HCT116 (cell line): Measurements from ENCODE around the gene BTNL9. TPM values are rescaled to one million over a fixed set of nuclear protein-coding genes. Genes with fewer than 3 reads are reported as not detected.
"Not testable (repeated sequence)": the region's sequence is repeated elsewhere in the genome, so short reads cannot be mapped to it uniquely, and the experiment has no call there.

Source experiments
- ATAC-seq: fragments of 200-7000 bp; cut with Tn5 transposase; 2 replicates; pipeline ENCODE4 v1.9.1; 2020; ENCODE audit warnings: mild to moderate bottlenecking, moderate library complexity
- BruUV-seq: library from RNA; stranded (reverse); fragments of 400-500 nt; replicated peaks from 2 replicates; lab custom pipeline; 2021; lab: Mats Ljungman, UMichigan
- CTCF ChIA-PET: fragments of 300-600 bp; sonication (Branson Sonifier 250); formaldehyde crosslinking; loops from one replicate; lab custom pipeline; 2021; ENCODE audit warnings: antibody characterized with exemption; lab: Charles Lee
- POLR2A ChIA-PET: fragments of 300-600, 350-600 bp; sonication (Branson Sonifier 250); formaldehyde crosslinking; loops from one replicate; lab custom pipeline; 2021; ENCODE audit warnings: antibody characterized with exemption; lab: Charles Lee
- RAD21 ChIA-PET, 2 experiments: fragments of 300-600 bp; sonication (Branson Sonifier 250); formaldehyde crosslinking; loops; one replicate each; lab custom pipeline; 2023; ENCODE audit warnings: low total read pairs in 2 of 2; ENCODE audit not compliant: uncharacterized antibody in 2 of 2, unreplicated experiment in 2 of 2, low non-redundant PET in 1 of 2; lab: Charles Lee
- DNase-seq: peaks from one replicate; pipeline ENCODE4 v3.0.0-alpha.2; 2010; ENCODE audit warnings: low read depth, low spot score
- H2AFZ ChIP-seq: fragments of 200-600 bp; shearing (Covaris generic), sonication (generic); 2 replicates; pipeline ENCODE4 v1.6.1; 2017; ENCODE audit warnings: low read depth, mixed run types, mixed read lengths, antibody characterized with exemption, low read length; ENCODE audit not compliant: poor library complexity, severe bottlenecking
- H3K27ac ChIP-seq: 2 replicates; pipeline ENCODE4 v1.5.1; 2012; ENCODE audit warnings: low read depth, low read length
- H3K27me3 ChIP-seq: fragments of 200-600 bp; sonication (generic); 2 replicates; pipeline ENCODE4 v1.6.1; 2016; ENCODE audit warnings: mixed run types, low read length, mixed read lengths; ENCODE audit not compliant: insufficient read depth
- H3K36me3 ChIP-seq, 2 experiments: fragments of 200-500 bp in 1 of 2; fragments of 200-600 bp in 1 of 2; sonication (Bioruptor generic) in 1 of 2; sonication (generic) in 1 of 2; 2 replicates each; pipeline versions ENCODE4 v1.5.1 to v1.6.1; 2014 to 2016; ENCODE audit warnings: low read length in 2 of 2, inconsistent platforms in 1 of 2, mixed read lengths in 1 of 2, mixed run types in 1 of 2; ENCODE audit not compliant: insufficient read depth in 2 of 2, control insufficient read depth in 1 of 2
- H3K4me1 ChIP-seq, 2 experiments: fragments of 200-600 bp in 1 of 2; sonication (generic) in 1 of 2; 2 replicates each; pipeline versions ENCODE4 v1.5.1 to v1.6.1; 2012 to 2017; ENCODE audit warnings: low read length in 2 of 2, inconsistent platforms in 1 of 2, mild to moderate bottlenecking in 1 of 2, mixed read lengths in 1 of 2, mixed run types in 1 of 2, moderate library complexity in 1 of 2; ENCODE audit not compliant: insufficient read depth in 2 of 2, control insufficient read depth in 1 of 2
- H3K4me2 ChIP-seq: fragments of 200-600 bp; sonication (generic); 2 replicates; pipeline ENCODE4 v1.6.1; 2017; ENCODE audit warnings: mixed run types, low read length, mixed read lengths
- H3K4me3 ChIP-seq, 2 experiments: fragments of 200-600 bp in 1 of 2; sonication (generic) in 1 of 2; replicated peaks in 1 of 2; 2 replicates each; pipeline ENCODE4 v1.5.1; 2011 to 2016; ENCODE audit warnings: low read length in 2 of 2, control low read depth in 1 of 2, low read depth in 1 of 2, mild to moderate bottlenecking in 1 of 2, mixed read lengths in 1 of 2, mixed run types in 1 of 2
- H3K79me2 ChIP-seq: fragments of 200-600 bp; sonication (generic); 2 replicates; pipeline ENCODE4 v1.6.1; 2017; ENCODE audit warnings: mild to moderate bottlenecking, mixed run types, low read length, moderate library complexity, mixed read lengths; ENCODE audit not compliant: insufficient read depth
- H3K9ac ChIP-seq: fragments of 200-600 bp; sonication (generic); 2 replicates; pipeline ENCODE4 v1.6.1; 2016; ENCODE audit warnings: low read length, mixed read lengths
- H3K9me2 ChIP-seq: fragments of 200-600 bp; sonication (generic), shearing (Covaris generic); 2 replicates; pipeline ENCODE4 v1.6.1; 2017; ENCODE audit warnings: mixed run types, mild to moderate bottlenecking, moderate library complexity; ENCODE audit not compliant: insufficient read depth
- H3K9me3 ChIP-seq, 2 experiments: fragments of 200-500 bp in 1 of 2; fragments of 200-600 bp in 1 of 2; sonication (Bioruptor generic) in 1 of 2; sonication (generic) in 1 of 2; 2 replicates each; pipeline ENCODE4 v1.6.1; 2014 to 2017; ENCODE audit warnings: low read length in 2 of 2, mixed read lengths in 2 of 2, inconsistent platforms in 1 of 2, low read depth in 1 of 2, mild to moderate bottlenecking in 1 of 2, mixed run types in 1 of 2, moderate library complexity in 1 of 2; ENCODE audit not compliant: control insufficient read depth in 1 of 2, insufficient read depth in 1 of 2
- H4K20me1 ChIP-seq: fragments of 200-600 bp; sonication (generic), shearing (Covaris generic); 2 replicates; pipeline ENCODE4 v1.6.1; 2017; ENCODE audit warnings: mixed run types, mild to moderate bottlenecking, moderate library complexity; ENCODE audit not compliant: insufficient read depth
- ATF3 ChIP-seq: IDR thresholded peaks from 2 replicates; pipeline ENCODE4 v1.6.1; 2012
- CBX3 ChIP-seq: IDR thresholded peaks from 2 replicates; pipeline ENCODE4 v1.6.1; 2012; ENCODE audit warnings: low read depth
- EGR1 ChIP-seq: IDR thresholded peaks from 2 replicates; pipeline ENCODE4 v1.6.1; 2012; ENCODE audit warnings: low read depth
- EZH2phosphoT487 ChIP-seq: fragments of 200-600 bp; IDR thresholded peaks from 2 replicates; pipeline ENCODE4 v1.6.1; 2018; ENCODE audit warnings: antibody characterized with exemption, borderline replicate concordance
- POLR2AphosphoS5 ChIP-seq: IDR thresholded peaks from 2 replicates; pipeline ENCODE4 v1.6.1; 2011; ENCODE audit warnings: mild to moderate bottlenecking, low read depth, low read length, moderate library complexity
- SRF ChIP-seq: IDR thresholded peaks from 2 replicates; pipeline ENCODE4 v1.6.1; 2012; ENCODE audit warnings: low read depth
- ZBTB33 ChIP-seq: IDR thresholded peaks from 2 replicates; pipeline ENCODE4 v1.6.1; 2011; ENCODE audit warnings: mild to moderate bottlenecking, low read length, moderate library complexity; ENCODE audit not compliant: insufficient replicate concordance; ENCODE audit errors: extremely low read depth
- intact Hi-C: fragments of 100-400 bp; cut with micrococcal nuclease; formaldehyde crosslinking; loops from 2 replicates; pipeline ENCODE4 v1.10.0; 2022
- total RNA-seq: library from RNA; stranded (reverse); gene quantifications from one replicate; pipeline ENCODE4 v1.2.1, GENCODE V29; 2021; ENCODE audit not compliant: unreplicated experiment

Gene BTNL9
- total RNA-seq, 1 experiment from 2014 or later: 11.7 TPM

GRCh38 chr5:181100121-181100875, 60.2 kb downstream of the BTNL9 start:
- DNase-seq (no peak), ATAC-seq (no peak)
- ChIA-PET CTCF (interaction anchor here (1.0 kb wide), 1 partner anchor 68 kb away, joined by 3 read pairs; no protein-coding TSS in a partner anchor), RAD21 (no interaction called here), POLR2A (interaction anchor here (1.2 kb wide), 1 partner anchor 236 kb away, joined by 3 read pairs; no protein-coding TSS in a partner anchor)
- peaks cover 5 to 10% of the 10 kb centered on the region in 2 experiments for H3K4me1 ChIP-seq
- no peak for TF ChIP-seq POLR2AphosphoS5
- TF ChIP-seq EZH2phosphoT487: no peak
- TF ChIP-seq SRF: no peak
- no peak for TF ChIP-seq ATF3
- no peak for TF ChIP-seq ZBTB33
- no peak for TF ChIP-seq CBX3
- TF ChIP-seq EGR1: no peak
- no peaks in the 10 kb centered on the region for H4K20me1 ChIP-seq
- intact Hi-C loops: no loop called here
- no peaks in the 10 kb centered on the region for H3K9me2 ChIP-seq
- BruUV-seq: no TSS peak
- H3K36me3 ChIP-seq: no peaks in the 10 kb centered on the region
- H3K9me3 ChIP-seq: no peaks in the 10 kb centered on the region
- H2AFZ ChIP-seq: no peak overlapping the region
- H3K4me2 ChIP-seq: no peak overlapping the region
- H3K27ac ChIP-seq: no peak overlapping the region
- H3K9ac ChIP-seq: no peak overlapping the region
- no peak overlapping the region for H3K4me3 ChIP-seq
- H3K27me3 ChIP-seq: no peaks in the 10 kb centered on the region
- no peaks in the 10 kb centered on the region for H3K79me2 ChIP-seq

- H2AFZ ChIP-seq, CTCF ChIA-PET, POLR2A ChIA-PET, H3K27me3 ChIP-seq, ATAC-seq, H3K79me2 ChIP-seq, H3K9ac ChIP-seq, H3K4me2 ChIP-seq, intact Hi-C loops, RAD21 ChIA-PET, H3K9me3 ChIP-seq, DNase-seq, H3K4me3 ChIP-seq, H3K27ac ChIP-seq, H3K36me3 ChIP-seq, BruUV-seq, H3K9me2 ChIP-seq, H4K20me1 ChIP-seq: not testable (repeated sequence)
- peaks cover 5 to 12% of the 10 kb centered on the region in 2 experiments for H3K4me1 ChIP-seq
Observed at GRCh38 chr5:181101030-181101641, 61.1 kb downstream of the BTNL9 start.

- H3K27ac ChIP-seq, H3K9me2 ChIP-seq, POLR2A ChIA-PET, H2AFZ ChIP-seq, H3K79me2 ChIP-seq, BruUV-seq, H3K36me3 ChIP-seq, H3K9ac ChIP-seq, DNase-seq, RAD21 ChIA-PET, H3K9me3 ChIP-seq, H4K20me1 ChIP-seq, intact Hi-C loops, H3K27me3 ChIP-seq, H3K4me2 ChIP-seq, CTCF ChIA-PET, H3K4me3 ChIP-seq: not testable (repeated sequence)
- ATAC-seq: peak; percentile 76
- peaks cover 5 to 12% of the 10 kb centered on the region in 2 experiments for H3K4me1 ChIP-seq
Observed at GRCh38 chr5:181101930-181102674, 62.0 kb downstream of the BTNL9 start.
